Psoas muscle (tissue), 8 donors: Measurements from ENCODE around the gene ASAP3. TPM values are rescaled to one million over a fixed set of nuclear protein-coding genes. Genes with fewer than 3 reads are reported as not detected.

ENCODE experiments used
- ATAC-seq, 4 donors: fragments of 200-7000 bp; cut with Tn5 transposase; one replicate each; pipeline ENCODE4 v1.9.1; 2020; ENCODE audit warnings: moderate library complexity in 3 of 4, mild to moderate bottlenecking in 2 of 4
- DNase-seq, 2 donors: peaks; one replicate each; pipeline ENCODE4 v3.0.0-alpha.2; 2020
- H3K27ac ChIP-seq: fragments of 200-600 bp; one replicate; pipeline ENCODE4 v1.8.0; 2022
- H3K27me3 ChIP-seq, 3 donors: fragments of 200-600 bp in 1 of 3; one replicate each; pipeline versions ENCODE4 v1.6.1 to v1.8.0; 2013 to 2022; ENCODE audit warnings: low read length in 2 of 3, mild to moderate bottlenecking in 2 of 3, moderate library complexity in 1 of 3; ENCODE audit not compliant: insufficient read depth in 3 of 3
- H3K36me3 ChIP-seq, 2 donors: fragments of 200-600 bp in 1 of 2; one replicate each; pipeline versions ENCODE4 v1.6.1 to v1.8.0; 2013 to 2022; ENCODE audit warnings: low read depth in 1 of 2, mild to moderate bottlenecking in 1 of 2, moderate library complexity in 1 of 2; ENCODE audit not compliant: insufficient read depth in 1 of 2
- H3K4me1 ChIP-seq: fragments of 200-600 bp; one replicate; pipeline ENCODE4 v1.8.0; 2022
- H3K4me3 ChIP-seq: fragments of 200-600 bp; one replicate; pipeline ENCODE4 v1.8.0; 2022; ENCODE audit warnings: mild to moderate bottlenecking
- H3K9me3 ChIP-seq: fragments of 200-600 bp; one replicate; pipeline ENCODE4 v1.8.0; 2022
- WGBS, 3 donors: extraction: QIAGEN DNeasy Blood & Tissue Kit; methylation state at CpG; one replicate each; pipeline versions ENCODE4 v1.1.6 to v1.1.7; 2013; 5-methylcytosine and 5-hydroxymethylcytosine counted together
- intact Hi-C, 2 donors: fragments of 100-400 bp; cut with DNase I; formaldehyde crosslinking; loops; one replicate each; pipeline versions ENCODE4 v1.11.0 to v1.14.2; 2022
- polyA plus RNA-seq, 3 donors: library from polyadenylated mRNA; stranded (reverse); fragments of 200-250 nt; gene quantifications; one replicate each; pipeline ENCODE4 v1.2.3, GENCODE V29; 2013
- total RNA-seq, 4 donors: library from RNA; stranded (reverse); fragmentation: NEBNext Ultra II Directional in 2 of 4; extraction: Animal tissue kit (Norgen Biotek cat#: 25700) in 2 of 4; gene quantifications; one replicate each; pipeline versions ENCODE4 v1.2.1 to v1.2.4, GENCODE V29; 2021 to 2023
- TF ChIP-seq, protein P1 (sequence below): fragments of 200-600 bp; IDR thresholded peaks from one replicate; pipeline ENCODE4 v1.8.0; 2022; ENCODE audit warnings: antibody characterized with exemption
- donor health status: healthy with polysubstance abuse.
- donor health status: DM: no; HTN: no; CAD: no; lungs with moderate emphysema.
- donor health status: Bipolar disorder and iron deficiency.
- donor health status: healthy.
- donor health status: DM: yes; HTN: yes; CAD: no.
- donor health status: DM: no; HTN: no; CAD: no.
- donor health status: DM: no; HTN: no; CAD: no.
- donor health status: DM: yes; HTN: yes; CAD: no.

The ASAP3 gene
- total and polyA plus RNA-seq, 7 donors, result 13.3 to 68.0 (median 45.7) TPM

DNA sequence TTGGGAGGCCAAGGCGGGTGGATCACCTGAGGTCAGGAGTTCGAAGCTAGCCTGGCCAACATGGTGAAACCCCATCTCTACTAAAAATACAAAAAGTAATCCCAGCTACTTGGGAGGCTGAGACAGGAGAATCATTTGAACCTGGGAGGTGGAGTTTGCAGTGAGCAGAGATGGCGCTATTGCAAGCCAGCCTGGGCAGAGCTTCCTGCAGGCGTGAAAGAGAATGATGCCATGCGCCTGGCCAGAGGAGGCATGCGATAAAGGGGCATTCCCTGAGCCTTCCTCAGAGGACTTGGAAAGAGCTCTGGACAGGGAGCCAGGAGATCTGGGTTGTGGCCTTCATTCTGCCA, 43.9 kb upstream of the ASAP3 start:
- WGBS, 3 donors, result 27 to 48% (median 29%) methylated on average over 6 of the region's 6 CpGs

DNA sequence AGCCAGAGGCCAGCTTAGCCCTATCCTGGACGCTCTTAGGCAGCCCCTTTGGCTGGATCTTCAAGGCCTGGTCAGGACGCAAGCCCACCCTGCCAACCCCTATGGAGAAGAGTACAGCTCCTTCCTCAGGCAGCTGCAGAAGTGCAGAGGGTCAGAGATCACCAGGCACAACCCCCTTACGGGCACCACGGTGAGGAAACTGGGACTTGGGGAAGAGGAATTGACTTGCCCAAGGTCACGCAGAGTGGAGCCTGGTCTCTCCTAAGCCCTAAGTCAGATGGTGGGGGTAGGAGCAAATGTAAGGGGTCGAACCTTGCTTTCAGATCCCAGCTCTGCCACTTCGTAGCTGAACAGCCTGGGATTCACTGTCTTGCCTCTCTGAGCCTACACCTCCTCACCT, 43.4 kb upstream of the ASAP3 start:
- no peaks in the 10 kb centered on the region for H3K27me3 ChIP-seq
- no peak for DNase-seq
- H3K27ac ChIP-seq, result no peak overlapping the region
- H3K4me1 ChIP-seq, result peaks cover 34% of the 10 kb centered on the region
- intact Hi-C loops, result no loop called here
- H3K9me3 ChIP-seq, result no peaks in the 10 kb centered on the region
- WGBS, 3 donors, result 87 to 92% (median 89%) methylated on average over 7 of the region's 7 CpGs
- no peak overlapping the region for H3K4me3 ChIP-seq
- H3K36me3 ChIP-seq, result no peaks in the 10 kb centered on the region
- TF ChIP-seq, protein P1, sequence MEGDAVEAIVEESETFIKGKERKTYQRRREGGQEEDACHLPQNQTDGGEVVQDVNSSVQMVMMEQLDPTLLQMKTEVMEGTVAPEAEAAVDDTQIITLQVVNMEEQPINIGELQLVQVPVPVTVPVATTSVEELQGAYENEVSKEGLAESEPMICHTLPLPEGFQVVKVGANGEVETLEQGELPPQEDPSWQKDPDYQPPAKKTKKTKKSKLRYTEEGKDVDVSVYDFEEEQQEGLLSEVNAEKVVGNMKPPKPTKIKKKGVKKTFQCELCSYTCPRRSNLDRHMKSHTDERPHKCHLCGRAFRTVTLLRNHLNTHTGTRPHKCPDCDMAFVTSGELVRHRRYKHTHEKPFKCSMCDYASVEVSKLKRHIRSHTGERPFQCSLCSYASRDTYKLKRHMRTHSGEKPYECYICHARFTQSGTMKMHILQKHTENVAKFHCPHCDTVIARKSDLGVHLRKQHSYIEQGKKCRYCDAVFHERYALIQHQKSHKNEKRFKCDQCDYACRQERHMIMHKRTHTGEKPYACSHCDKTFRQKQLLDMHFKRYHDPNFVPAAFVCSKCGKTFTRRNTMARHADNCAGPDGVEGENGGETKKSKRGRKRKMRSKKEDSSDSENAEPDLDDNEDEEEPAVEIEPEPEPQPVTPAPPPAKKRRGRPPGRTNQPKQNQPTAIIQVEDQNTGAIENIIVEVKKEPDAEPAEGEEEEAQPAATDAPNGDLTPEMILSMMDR, result no peak
- no peak for ATAC-seq

More for the DNA sequence above, 43.9 kb upstream of the ASAP3 start:
- no peaks in the 10 kb centered on the region for H3K36me3 ChIP-seq
- no peak overlapping the region for H3K27ac ChIP-seq
- no peaks in the 10 kb centered on the region for H3K27me3 ChIP-seq
- DNase-seq, result no peak
- intact Hi-C loops, result no loop called here
- TF ChIP-seq, protein P1, result no peak
- no peak overlapping the region for H3K4me3 ChIP-seq
- ATAC-seq, result no peak
- H3K9me3 ChIP-seq, result no peaks in the 10 kb centered on the region
- H3K4me1 ChIP-seq, result peaks cover 34% of the 10 kb centered on the region

DNA sequence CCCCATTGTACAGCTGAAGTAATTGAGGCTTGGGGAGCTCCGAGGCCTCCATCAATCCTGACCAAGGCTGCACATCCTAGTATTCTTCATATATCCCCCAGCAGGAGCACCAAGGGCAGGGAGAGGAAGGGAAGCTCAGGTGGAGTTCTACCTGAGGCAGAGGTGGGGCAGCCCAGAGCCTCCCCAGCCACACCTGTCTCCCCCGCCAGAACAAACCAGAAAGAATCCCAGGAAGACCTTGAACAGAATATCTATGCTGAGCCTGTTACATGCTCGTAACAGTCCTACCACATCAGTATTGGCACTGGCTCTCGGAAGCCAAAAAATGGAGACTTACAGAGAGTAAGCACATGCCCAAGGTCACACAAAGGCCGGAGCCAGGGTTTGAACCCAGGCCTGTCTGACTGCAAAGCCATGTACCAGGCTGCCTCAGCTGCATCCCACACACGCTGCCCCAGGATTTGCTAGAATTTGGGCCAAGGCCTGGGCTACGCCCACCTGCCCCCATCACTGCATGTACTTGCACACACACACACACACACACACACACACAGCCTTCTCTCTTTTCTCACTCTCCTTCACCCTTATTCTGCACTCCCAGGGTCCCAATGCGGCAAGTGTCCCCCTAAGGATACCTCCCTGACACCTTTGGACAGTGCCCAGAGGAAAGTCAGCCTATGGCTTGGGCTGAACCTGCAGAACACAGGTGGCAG, 42.5 kb upstream of the ASAP3 start:
- intact Hi-C loops, result no loop called here
- H3K36me3 ChIP-seq, result no peaks in the 10 kb centered on the region
- WGBS, 3 donors, result 93 to 96% (median 95%) methylated on average over 8 of the region's 8 CpGs
- TF ChIP-seq, protein P1, result no peak
- peaks cover 30% of the 10 kb centered on the region for H3K4me1 ChIP-seq
- DNase-seq, result no peak
- H3K9me3 ChIP-seq, result no peaks in the 10 kb centered on the region
- no peak overlapping the region for H3K4me3 ChIP-seq
- no peak overlapping the region for H3K27ac ChIP-seq
- H3K27me3 ChIP-seq, result no peaks in the 10 kb centered on the region
- no peak for ATAC-seq

DNA sequence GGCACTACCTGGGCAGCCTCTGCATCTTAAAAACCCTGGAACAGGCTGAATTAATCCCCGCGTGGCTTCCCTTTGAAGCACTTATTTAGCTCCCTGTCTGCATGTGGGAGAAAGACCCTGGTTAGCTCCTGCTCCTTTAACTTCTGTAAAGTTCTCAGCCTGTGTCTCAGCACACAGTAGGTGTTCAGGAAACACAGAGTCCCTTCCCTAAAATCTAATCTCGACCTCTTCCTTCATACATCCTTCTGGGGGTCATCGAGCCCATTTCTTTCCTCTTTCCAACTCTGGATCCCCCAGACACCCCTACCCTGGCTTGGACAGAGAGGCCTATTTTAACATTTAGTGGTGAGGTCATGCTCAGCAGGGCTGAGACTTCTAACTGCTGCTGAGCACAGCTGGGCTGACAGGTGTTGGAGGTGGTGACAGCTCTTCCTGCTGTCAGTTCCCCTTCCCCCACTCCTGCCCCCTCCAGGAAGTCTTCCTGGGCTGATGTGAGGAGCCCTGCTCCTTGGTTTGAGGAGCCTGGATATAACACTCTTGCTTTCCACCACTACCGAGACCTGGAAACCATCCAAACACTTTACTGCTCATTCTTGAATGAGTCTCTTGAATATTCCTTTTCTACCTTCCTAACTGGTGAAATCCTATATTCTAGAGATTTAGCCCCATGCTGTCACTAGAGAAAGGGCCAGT, 41.7 kb upstream of the ASAP3 start:
- no peaks in the 10 kb centered on the region for H3K27me3 ChIP-seq
- DNase-seq, result no peak
- no peaks in the 10 kb centered on the region for H3K36me3 ChIP-seq
- H3K9me3 ChIP-seq, result no peaks in the 10 kb centered on the region
- no peak overlapping the region for H3K27ac ChIP-seq
- peaks cover 25% of the 10 kb centered on the region for H3K4me1 ChIP-seq
- 54 to 68% (median 64%) methylated on average over 5 of the region's 5 CpGs for WGBS, 3 donors
- TF ChIP-seq, protein P1, result no peak
- H3K4me3 ChIP-seq, result no peak overlapping the region
- ATAC-seq, result no peak
- intact Hi-C loops, result no loop called here
